RCC 7860 (cell line): ENCODE results near the gene HVCN1.

Experiments
- DNase-seq: peaks from one replicate; pipeline ENCODE4 v3.0.0-alpha.2; 2015; ENCODE audit warnings: low spot score
- FAIRE-seq: peaks from 2 replicates; lab custom pipeline; 2012; peaks lifted over from hg19 to GRCh38; lab: Jason Lieb, UNC

The HVCN1 gene

DNA sequence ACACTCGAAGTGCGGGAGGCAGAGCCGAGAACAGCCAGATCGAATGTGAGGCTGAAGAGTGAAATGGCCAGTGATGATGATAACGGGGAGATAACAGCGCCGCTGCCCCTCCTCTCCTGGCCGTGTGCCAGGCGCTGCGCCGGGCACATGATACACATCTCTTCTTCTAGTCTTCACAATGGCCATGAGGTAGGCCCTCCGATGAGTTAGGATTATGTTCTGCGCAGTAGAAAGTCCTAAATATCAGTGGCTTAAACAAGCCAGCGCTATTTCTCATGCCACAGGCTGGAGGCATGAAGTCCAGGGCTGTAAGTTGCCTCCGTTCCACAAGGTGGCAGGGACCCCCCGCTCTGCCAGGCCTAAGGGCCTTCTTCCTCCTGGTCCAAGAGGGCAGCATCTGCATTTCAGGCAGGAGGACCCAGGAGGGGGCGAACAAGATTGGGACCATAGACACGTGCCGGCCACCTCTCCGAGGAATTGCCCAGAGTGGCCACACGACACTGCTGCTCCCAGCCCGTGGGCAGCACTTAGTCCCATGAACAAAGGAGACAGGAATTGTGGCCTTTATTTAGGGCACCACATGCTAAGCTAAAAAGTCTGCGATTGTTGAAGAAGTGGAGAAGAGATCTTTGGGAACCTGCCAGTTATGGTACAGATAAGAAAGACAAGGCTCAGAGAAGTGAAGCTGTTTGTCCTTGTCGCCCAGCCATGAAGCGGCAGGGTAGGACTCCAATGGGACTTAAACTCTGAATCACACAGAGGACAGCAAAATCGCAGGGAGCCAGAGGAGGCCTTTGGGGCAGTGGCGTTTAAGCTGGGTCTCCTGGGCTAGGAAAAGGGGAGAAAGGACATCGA lies 10.9 kb upstream of the HVCN1 start:
- no peak for DNase-seq
- FAIRE-seq, result no peak

DNA sequence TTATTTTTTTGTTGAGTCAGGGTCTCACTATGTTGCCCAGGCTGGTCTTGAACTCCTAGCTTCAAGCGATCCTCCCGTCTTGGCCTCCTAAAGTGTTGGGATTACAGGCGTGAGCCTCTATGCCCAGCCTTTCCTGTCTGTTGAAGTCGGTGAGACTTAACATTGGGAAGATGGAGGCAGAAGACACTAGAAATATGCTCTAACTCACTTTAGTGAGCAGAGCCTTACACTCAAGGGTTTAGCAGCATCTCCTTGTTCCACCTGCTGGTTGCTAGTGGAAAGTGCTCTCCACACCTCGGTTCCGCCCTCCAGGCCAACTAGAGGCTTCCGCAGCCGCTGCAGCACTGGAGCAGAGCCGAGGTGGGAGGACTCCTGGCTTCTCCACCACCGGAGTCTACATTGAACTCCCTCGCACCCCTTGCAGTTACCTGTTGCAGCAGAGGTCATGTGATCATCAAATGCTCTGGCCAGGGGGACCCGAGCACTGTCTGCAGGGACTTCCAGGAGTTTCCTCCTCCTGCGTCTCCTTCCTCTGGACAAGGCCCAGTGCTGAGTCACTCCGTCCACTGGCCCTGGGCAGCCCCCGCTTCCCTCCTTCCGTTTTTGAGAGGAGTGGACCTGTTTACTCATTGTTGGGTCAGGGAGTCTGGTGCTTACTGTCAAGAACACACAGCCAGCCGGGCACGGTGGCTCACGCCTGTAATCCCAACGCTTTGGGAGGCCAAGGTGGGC lies 9.4 kb upstream of the HVCN1 start:
- DNase-seq, result peak; percentile 57
- no peak for FAIRE-seq

DNA sequence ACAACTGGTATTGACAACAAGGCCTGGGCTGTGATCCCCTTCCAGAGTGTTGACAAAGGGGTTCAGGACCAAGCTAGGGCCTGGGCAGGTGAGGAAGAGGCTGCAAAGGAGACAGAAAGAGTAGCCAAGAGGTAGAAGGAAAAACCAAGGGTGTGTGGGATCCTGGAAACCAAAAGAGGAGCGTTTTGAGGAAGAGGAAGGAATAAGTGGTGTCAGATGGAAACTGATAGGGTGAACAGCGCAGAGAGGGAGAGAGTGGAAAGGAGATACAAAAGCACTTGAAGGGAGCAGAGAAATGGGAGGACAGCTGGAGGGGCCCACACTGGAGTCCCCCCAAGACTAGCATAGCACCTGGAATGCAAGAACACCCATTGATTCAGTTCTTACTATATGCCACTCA lies 8.3 kb upstream of the HVCN1 start:
- no peak for FAIRE-seq
- DNase-seq, result no peak

- no peak for DNase-seq
- FAIRE-seq, result no peak
Measured at GRCh38 chr12:110696283-110696682, 7.4 kb upstream of the HVCN1 start.

GRCh38 chr12:110694330-110694901 lies 5.5 kb upstream of the HVCN1 start:
- FAIRE-seq (no peak), DNase-seq (no peak)

GRCh38 chr12:110693731-110694130 lies 4.8 kb upstream of the HVCN1 start:
- no peak for FAIRE-seq
- no peak for DNase-seq

GRCh38 chr12:110690127-110690430 lies 1.2 kb upstream of the HVCN1 start:
- FAIRE-seq (no peak), DNase-seq (no peak)

DNA sequence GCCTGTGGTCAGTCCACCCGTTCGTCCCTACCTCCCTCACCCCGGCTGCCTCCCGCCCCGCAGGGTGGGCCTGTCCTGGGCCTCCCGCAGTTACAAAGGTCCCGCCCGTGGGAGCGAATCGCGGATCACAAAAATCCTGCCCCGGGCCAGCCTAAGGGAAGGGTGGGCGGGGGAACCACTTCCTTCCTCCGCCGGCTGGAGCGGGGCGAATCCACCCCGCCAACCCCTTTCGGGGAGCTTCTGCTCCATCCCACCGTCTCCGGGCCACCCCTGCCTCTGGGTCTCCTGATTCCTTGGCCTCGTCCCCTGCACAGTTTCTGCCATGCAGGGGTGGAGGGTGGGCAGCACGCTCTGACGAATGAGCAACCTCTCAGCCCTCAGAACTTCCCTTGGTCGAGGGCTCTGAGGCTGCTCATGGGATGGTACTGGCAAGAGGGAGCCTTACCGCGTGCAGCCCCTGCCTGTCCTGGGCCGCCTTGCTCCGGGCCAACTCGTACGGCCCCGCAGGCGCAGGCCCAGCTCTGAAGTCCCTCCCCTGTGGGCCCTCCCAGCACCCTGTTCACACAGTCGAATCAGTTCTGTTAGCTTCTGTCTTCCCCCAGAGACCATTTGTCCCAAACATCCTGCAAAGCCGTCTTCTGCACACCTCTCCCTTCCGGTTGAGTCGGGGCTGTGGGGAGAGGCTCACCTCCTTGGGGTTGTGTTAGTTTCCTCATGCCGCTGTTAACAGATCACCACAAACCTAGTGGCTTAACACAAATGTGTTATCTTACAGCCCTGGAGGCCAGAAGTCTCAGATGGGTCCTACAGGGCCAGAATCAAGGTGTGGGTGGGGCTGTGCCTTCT lies 589 bp upstream of the HVCN1 start:
- FAIRE-seq, result no peak
- DNase-seq, result no peak

DNA sequence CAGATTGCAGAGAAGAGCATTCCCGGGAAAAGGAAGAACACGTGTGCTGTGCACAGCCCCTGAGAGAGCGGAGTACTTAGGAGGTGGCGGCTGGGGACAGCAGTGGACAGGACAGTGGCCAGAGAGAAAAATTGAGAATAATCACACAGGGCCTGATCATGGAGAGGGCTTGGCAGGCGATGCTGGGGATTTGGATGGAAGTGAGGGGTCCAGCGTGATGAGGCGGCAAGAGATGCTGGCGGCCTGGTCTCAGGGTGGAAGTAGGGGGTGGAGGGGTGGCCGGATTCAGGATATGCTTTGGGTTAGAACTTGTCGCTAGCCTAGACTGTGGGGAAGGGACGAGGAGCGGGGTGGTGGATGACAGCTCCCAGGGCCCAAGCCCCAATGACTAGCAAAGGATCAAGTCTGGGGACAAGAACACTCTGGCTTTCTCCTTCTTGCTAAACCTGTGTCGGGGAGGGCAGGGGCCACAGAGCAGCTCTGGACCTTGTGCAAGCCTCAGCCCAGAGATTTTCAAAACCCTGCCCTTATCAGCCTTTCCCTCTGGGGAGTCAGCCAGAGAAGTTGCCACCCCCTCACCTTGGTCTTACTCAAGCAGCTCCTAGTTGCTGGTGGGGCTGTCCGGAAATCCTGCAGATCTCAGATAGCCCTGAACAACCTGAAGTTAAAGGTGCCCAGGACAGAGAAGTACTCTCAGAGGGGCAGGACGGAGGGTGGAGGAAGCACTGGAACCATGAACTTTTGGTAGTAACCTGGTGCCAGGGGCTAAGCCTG lies 1.3 kb downstream of the HVCN1 start:
- FAIRE-seq (no peak), DNase-seq (no peak)

- FAIRE-seq, result no peak
- DNase-seq, result no peak
Measured at GRCh38 chr12:110686294-110686903, 2.5 kb downstream of the HVCN1 start.

DNA sequence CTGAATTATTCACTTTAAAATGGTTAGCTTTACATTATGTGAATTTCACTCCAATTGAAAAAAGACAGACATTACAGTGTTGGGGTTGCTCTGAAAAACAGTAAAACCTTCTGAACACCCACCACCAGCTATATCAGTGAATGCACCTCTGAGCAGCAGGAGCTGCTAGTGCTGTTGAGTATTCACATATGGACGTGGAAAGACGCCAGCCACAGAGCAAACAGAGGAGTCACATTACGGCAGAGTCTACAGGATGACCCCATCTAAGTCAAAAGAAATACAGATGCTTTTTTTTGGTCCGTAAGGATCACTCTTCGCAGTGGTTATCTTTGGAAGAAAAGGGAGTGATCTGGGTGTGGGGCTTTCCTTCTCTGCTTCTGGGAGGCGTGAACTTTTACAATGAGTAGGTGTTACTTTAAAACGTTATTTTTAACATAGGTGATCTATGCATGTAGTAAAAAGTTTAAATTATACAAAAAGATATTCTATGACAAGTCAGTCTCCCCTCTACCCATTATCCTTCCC lies 4.5 kb downstream of the HVCN1 start:
- no peak for FAIRE-seq
- no peak for DNase-seq

DNA sequence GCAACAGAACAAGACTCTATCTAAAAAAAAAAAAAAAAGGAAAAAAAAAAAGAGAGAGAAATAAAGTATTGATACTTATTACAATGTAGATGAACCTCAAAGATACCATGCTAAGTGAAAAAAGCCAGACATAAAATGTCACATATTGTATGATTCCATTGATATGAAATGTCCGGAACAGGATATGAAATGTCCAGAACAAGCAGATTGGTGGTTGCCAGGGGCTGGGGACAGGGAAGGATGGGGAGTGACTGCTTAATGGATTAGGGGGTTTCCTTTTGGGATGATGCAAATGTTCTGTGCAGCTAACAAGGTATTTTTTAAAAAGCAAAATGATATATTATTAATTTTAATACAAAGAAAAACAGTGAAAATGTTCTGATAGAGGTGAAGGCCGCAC lies 5.0 kb downstream of the HVCN1 start:
- no peak for DNase-seq
- FAIRE-seq, result no peak

DNA sequence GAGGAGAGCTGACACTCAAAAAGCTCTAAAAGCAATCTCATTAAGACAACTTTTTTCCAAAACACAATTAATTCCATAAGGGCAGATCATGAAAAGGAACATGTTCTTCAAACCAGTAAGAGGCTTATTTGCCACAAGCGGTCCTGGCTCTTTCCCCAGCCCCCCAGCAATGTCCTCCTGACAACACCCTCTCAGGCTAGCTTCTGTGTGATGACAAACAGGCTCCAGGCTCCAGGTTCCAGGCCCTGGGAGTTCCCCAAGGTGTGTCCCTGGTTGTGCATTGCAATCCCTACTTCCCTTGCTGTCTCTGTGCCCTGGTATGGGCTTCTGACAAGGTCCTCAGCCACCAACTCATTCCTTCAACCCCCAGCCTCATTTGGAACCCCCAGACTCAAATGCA lies 8.9 kb downstream of the HVCN1 start:
- FAIRE-seq (no peak), DNase-seq (no peak)

DNA sequence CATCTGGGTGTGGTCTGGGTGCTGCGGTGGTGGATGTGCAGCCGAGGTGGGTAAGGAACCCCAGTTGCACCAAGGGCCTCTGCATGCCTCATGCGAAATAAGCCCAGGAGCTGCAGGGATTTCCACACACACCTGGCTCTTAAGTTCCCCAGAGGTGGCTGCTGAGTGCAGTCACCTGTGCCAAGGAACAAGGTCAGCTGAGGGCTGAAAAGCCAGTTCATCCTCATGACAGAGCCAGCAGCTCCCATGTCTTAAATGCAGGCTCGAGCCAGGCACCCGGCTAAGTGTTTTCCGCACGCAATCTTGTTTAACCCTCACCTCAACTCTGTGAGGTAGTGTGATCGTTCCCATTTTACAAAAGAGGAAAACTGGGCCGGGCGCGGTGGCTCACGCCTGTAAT lies 9.7 kb downstream of the HVCN1 start:
- no peak for DNase-seq
- no peak for FAIRE-seq

DNA sequence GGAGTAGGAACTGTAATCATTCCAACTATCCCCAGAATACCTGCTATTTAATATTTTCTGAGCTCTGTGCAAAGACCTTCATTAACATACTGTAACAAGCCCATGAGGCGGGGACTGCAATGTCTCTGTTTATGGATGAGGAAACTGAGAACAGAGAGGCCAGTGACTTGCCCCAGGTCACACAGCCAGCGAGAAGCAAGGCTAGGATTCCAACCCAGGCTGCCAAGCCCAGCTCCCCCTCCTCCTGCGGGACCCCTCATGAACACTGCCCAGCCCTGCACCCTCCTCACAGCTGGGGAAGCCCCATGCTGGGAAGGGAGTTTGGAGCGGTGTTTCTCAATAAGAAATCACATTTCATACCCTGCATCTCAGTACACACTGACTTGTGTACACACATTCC lies 10.9 kb downstream of the HVCN1 start:
- FAIRE-seq (no peak), DNase-seq (no peak)

DNA sequence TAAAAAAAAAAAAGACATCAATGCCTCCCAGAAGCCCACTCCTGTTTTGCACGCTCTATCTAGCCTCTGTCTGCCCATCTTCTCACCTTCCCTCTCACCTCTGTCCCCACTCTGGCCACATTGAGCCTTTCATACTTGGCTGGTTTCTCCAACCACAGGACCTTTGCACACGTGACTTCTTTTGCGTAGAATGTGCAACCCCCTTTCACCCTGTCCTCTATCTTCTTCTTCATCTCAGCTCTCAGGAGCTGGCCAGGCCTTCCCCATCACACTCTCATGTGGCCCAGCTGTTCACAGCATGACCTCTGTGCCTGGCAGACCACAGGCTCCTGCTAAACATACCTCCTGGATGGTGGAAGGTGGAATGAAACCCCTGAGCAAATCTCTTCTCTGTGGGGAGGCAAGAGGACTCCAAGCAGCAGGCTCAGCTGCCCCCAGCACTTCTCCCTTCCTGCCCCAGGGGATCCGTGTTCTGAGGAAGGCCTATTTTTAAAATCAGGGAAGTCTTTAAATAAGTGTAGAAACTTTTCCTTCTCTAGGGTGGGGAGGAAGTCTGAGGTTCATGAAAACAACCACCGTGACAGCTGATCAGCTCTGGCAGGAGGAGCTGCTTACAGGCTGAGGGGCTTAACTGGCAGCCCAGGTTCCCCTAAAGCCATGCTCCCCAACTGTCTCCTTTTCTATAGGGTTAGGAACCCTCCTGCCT lies 11.6 kb downstream of the HVCN1 start:
- DNase-seq (no peak), FAIRE-seq (no peak)

- no peak for FAIRE-seq
- DNase-seq, result no peak
Measured at GRCh38 chr12:110676171-110676570, 12.7 kb downstream of the HVCN1 start.

GRCh38 chr12:110670161-110670701 lies 18.7 kb downstream of the HVCN1 start:
- DNase-seq, result no peak
- FAIRE-seq, result no peak

- no peak for DNase-seq
- no peak for FAIRE-seq
Measured at GRCh38 chr12:110669193-110669502, 19.8 kb downstream of the HVCN1 start.
